GM19438 (cell line): ENCODE data around the gene PPIC.
A peak's percentile ranks its signal among the peaks of the same experiment; 100 is the strongest.
"Not testable (repeated sequence)": the region's sequence is repeated elsewhere in the genome, so short reads cannot be mapped to it uniquely, and the experiment has no call there.

Experiments
- ATAC-seq: cut with Tn5 transposase; IDR thresholded peaks from one replicate; pipeline ENCODE4 v1.9.1; 2021; ENCODE audit warnings: low read depth; ENCODE audit not compliant: unreplicated experiment

The PPIC gene

GRCh38 chr5:123014689-123015088, 21.8 kb downstream of the PPIC start:
- ATAC-seq: no peak

- ATAC-seq: no peak
Measured at GRCh38 chr5:123012321-123012720, 24.2 kb downstream of the PPIC start.

GRCh38 chr5:123007754-123008153, 28.8 kb downstream of the PPIC start:
- no peak for ATAC-seq

- no peak for ATAC-seq
Measured at GRCh38 chr5:123007182-123007581, 29.3 kb downstream of the PPIC start.

- ATAC-seq: no peak
Measured at GRCh38 chr5:123001808-123002207, 34.7 kb downstream of the PPIC start.

- ATAC-seq: no peak
Measured at GRCh38 chr5:123000731-123001130, 35.8 kb downstream of the PPIC start.

- ATAC-seq: peak; percentile 97
Measured at GRCh38 chr5:122999947-123000563, 36.5 kb downstream of the PPIC start.

- ATAC-seq: no peak
Measured at GRCh38 chr5:122997294-122997693, 39.2 kb downstream of the PPIC start.

- no peak for ATAC-seq
Measured at GRCh38 chr5:122996091-122996490, 40.4 kb downstream of the PPIC start.

GRCh38 chr5:122985954-122986721, 50.4 kb downstream of the PPIC start:
- peak; percentile 72 for ATAC-seq

GRCh38 chr5:122985006-122985700, 51.4 kb downstream of the PPIC start:
- no peak for ATAC-seq

GRCh38 chr5:122984425-122984824, 52.1 kb downstream of the PPIC start:
- ATAC-seq: peak; percentile 33

GRCh38 chr5:122982376-122982775, 54.1 kb downstream of the PPIC start:
- ATAC-seq: no peak

GRCh38 chr5:122981846-122982245, 54.7 kb downstream of the PPIC start:
- no peak for ATAC-seq

GRCh38 chr5:122978644-122979297, 57.8 kb downstream of the PPIC start:
- ATAC-seq: no peak

GRCh38 chr5:122978068-122978467, 58.5 kb downstream of the PPIC start:
- ATAC-seq: no peak

GRCh38 chr5:122977319-122977718, 59.2 kb downstream of the PPIC start:
- ATAC-seq: no peak

- ATAC-seq: not testable (repeated sequence)
Measured at GRCh38 chr5:122974251-122974650, 62.3 kb downstream of the PPIC start.

GRCh38 chr5:122973759-122974158, 62.8 kb downstream of the PPIC start:
- not testable (repeated sequence) for ATAC-seq
